ENCODE results near the gene MINAR1.

MINAR1 gene

GRCh38 chr15:79430901-79431635 lies 1.1 kb upstream of the MINAR1 start:
- no peak for DNase-seq (ENCODE audit: low read depth in 4 of 4, low spot score in 1 of 4)

- DNase-seq (ENCODE audit: low read depth in 4 of 4, low spot score in 1 of 4), result no peak
Observed at GRCh38 chr15:79432345-79433275, 474 bp downstream of the MINAR1 start.

GRCh38 chr15:79433276-79433990 lies 1.3 kb downstream of the MINAR1 start:
- DNase-seq (ENCODE audit: low read depth in 4 of 4, low spot score in 1 of 4), result no peak

- DNase-seq (ENCODE audit: low read depth in 4 of 4, low spot score in 1 of 4), result no peak
Observed at GRCh38 chr15:79434361-79434760, 2.2 kb downstream of the MINAR1 start.

- DNase-seq (ENCODE audit: low read depth in 4 of 4, low spot score in 1 of 4), result no peak
Observed at GRCh38 chr15:79436037-79436780, 4.1 kb downstream of the MINAR1 start.

GRCh38 chr15:79437275-79438000 lies 5.3 kb downstream of the MINAR1 start:
- DNase-seq (ENCODE audit: low read depth in 4 of 4, low spot score in 1 of 4), result no peak

GRCh38 chr15:79439236-79439635 lies 7.1 kb downstream of the MINAR1 start:
- DNase-seq (ENCODE audit: low read depth in 4 of 4, low spot score in 1 of 4), result no peak

- DNase-seq (ENCODE audit: low read depth in 4 of 4, low spot score in 1 of 4), result no peak
Observed at GRCh38 chr15:79440355-79440908, 8.3 kb downstream of the MINAR1 start.

GRCh38 chr15:79442911-79443310 lies 10.8 kb downstream of the MINAR1 start:
- no peak for DNase-seq (ENCODE audit: low read depth in 4 of 4, low spot score in 1 of 4)

- no peak for DNase-seq (ENCODE audit: low read depth in 4 of 4, low spot score in 1 of 4)
Observed at GRCh38 chr15:79447060-79447459, 14.9 kb downstream of the MINAR1 start.

- DNase-seq (ENCODE audit: low read depth in 4 of 4, low spot score in 1 of 4), result no peak
Observed at GRCh38 chr15:79450648-79451047, 18.5 kb downstream of the MINAR1 start.

- no peak for DNase-seq (ENCODE audit: low read depth in 4 of 4, low spot score in 1 of 4)
Observed at GRCh38 chr15:79451361-79451999, 19.3 kb downstream of the MINAR1 start.

GRCh38 chr15:79452244-79453051 lies 20.3 kb downstream of the MINAR1 start:
- DNase-seq (ENCODE audit: low read depth in 4 of 4, low spot score in 1 of 4), result no peak

GRCh38 chr15:79453446-79453845 lies 21.3 kb downstream of the MINAR1 start:
- no peak for DNase-seq (ENCODE audit: low read depth in 4 of 4, low spot score in 1 of 4)

- DNase-seq (ENCODE audit: low read depth in 4 of 4, low spot score in 1 of 4), result no peak
Observed at GRCh38 chr15:79454063-79454462, 21.9 kb downstream of the MINAR1 start.

- no peak for DNase-seq (ENCODE audit: low read depth in 4 of 4, low spot score in 1 of 4)
Observed at GRCh38 chr15:79455361-79455760, 23.2 kb downstream of the MINAR1 start.

- no peak for DNase-seq (ENCODE audit: low read depth in 4 of 4, low spot score in 1 of 4)
Observed at GRCh38 chr15:79455943-79456342, 23.8 kb downstream of the MINAR1 start.

- DNase-seq (ENCODE audit: low read depth in 4 of 4, low spot score in 1 of 4), result no peak
Observed at GRCh38 chr15:79458491-79458890, 26.4 kb downstream of the MINAR1 start.

GRCh38 chr15:79459666-79460065 lies 27.5 kb downstream of the MINAR1 start:
- DNase-seq (ENCODE audit: low read depth in 4 of 4, low spot score in 1 of 4), result no peak

All from stimulated activated CD4-positive, alpha-beta T cell treated with anti-CD3 and anti-CD28 coated beads, Interleukin-1b, Interleukin-23, amount 100 ng/mL, for 24 hours (primary cell).